ENCODE measurements around the gene RELN. TPM values are rescaled to one million over a fixed set of nuclear protein-coding genes. Genes with fewer than 3 reads are reported as not detected.
A peak's percentile ranks its signal among the peaks of the same experiment; 100 is the strongest.

The RELN gene
- total and polyA plus RNA-seq, 9 of the 15 experiments (the other 6 are each of a cell fraction or from before 2014, with no cell fraction given), result 12.9 to 43.2 (median 18.1) TPM

- intact Hi-C loops (cut with micrococcal nuclease), result loop anchor here (1.0 kb wide), 1 partner anchor 105 kb away; no protein-coding TSS in a partner anchor
- Histone ChIP-seq H3K27me3 (ENCODE audit: control insufficient read depth in 2 of 2, insufficient read depth in 2 of 2, low read length in 2 of 2) (no peaks in the 10 kb centered on the region), H3K4me1 (replicated peaks in 1 of 2; ENCODE audit: control insufficient read depth in 2 of 2, insufficient read depth in 2 of 2, low read length in 2 of 2) (peaks cover 27 to 45% of the 10 kb centered on the region in 2 experiments), H3K9me3 (replicated peaks; ENCODE audit: control insufficient read depth, insufficient read depth, low read depth, low read length) (no peaks in the 10 kb centered on the region), H3K79me2 (ENCODE audit: control insufficient read depth, insufficient read depth, low read length) (peaks cover 31% of the 10 kb centered on the region), H4K20me1 (replicated peaks; ENCODE audit: control insufficient read depth, insufficient read depth, low read length) (no peaks in the 10 kb centered on the region), H3K9ac (ENCODE audit: insufficient read depth in 1 of 2, low read depth in 2 of 2, low read length in 2 of 2) (peak overlapping the region in 1 of 2 experiments; percentile 71; a peak in 2 of 4 replicates), H3K4me3 (no peak overlapping the region), H3K36me3 (ENCODE audit: control insufficient read depth, insufficient read depth, low read length) (no peaks in the 10 kb centered on the region; the same call in 2 of the 3 replicates), H2AFZ (ENCODE audit: low read depth, low read length) (peak overlapping the region; percentile 92; the same call in 1 of the 2 replicates), H3K9me1 (ENCODE audit: control insufficient read depth, insufficient read depth, low read length) (no peaks in the 10 kb centered on the region), H3K4me2 (ENCODE audit: insufficient read depth, low read length) (peak overlapping the region; percentile 78; the same call in 1 of the 2 replicates), H3K27ac (ENCODE audit: extremely low read depth, low read depth, low read length) (no peak overlapping the region)
- POLR2A ChIA-PET, result interaction anchor here (1.2 kb wide), 2 partner anchors 9 to 48 kb away, joined by 3 read pairs; no protein-coding TSS in a partner anchor
- TF ChIP-seq NFXL1 (CRISPR knock-in tag; IDR thresholded peaks at IDR 0.05), result no peak
- TF ChIP-seq ZBTB1 (CRISPR knock-in tag; IDR thresholded peaks at IDR 0.05; ENCODE audit: borderline replicate concordance, low read depth), result no peak
- TF ChIP-seq PREB (CRISPR knock-in tag; IDR thresholded peaks at IDR 0.05), result no peak
- peak; percentile 1 for TF ChIP-seq CTCFL (IDR thresholded peaks at IDR 0.05; ENCODE audit: borderline replicate concordance, insufficient read depth, low read depth, low read length, poor library complexity, severe bottlenecking)
- TF ChIP-seq FOXK1 (CRISPR knock-in tag; IDR thresholded peaks at IDR 0.05; ENCODE audit: borderline replicate concordance), result no peak
- TF ChIP-seq ZNF318 (IDR thresholded peaks at IDR 0.05; ENCODE audit: borderline replicate concordance in 1 of 2, low read depth in 1 of 2), result no peak
- no peak for TF ChIP-seq USF1 (CRISPR knock-in tag; IDR thresholded peaks at IDR 0.05)
- no peak for TF ChIP-seq MCM5 (IDR thresholded peaks at IDR 0.05; ENCODE audit: low read depth)
- DNase-seq (ENCODE audit: extremely low read depth in 1 of 4, low spot score in 3 of 4) (peak in 1 of 4 experiments; percentile 37), ATAC-seq (no peak), FAIRE-seq (no peak)
- in situ Hi-C loops (cut with MboI), result loop anchor here (10.0 kb wide), 1 partner anchor 164 kb away; no protein-coding TSS in a partner anchor
- whole genome bisulfite sequencing (ENCODE audit: insufficient coverage, low coverage, missing lambda C conversion rate), result 66% methylated on average over 4 of the region's 4 CpGs
- BruUV-seq (replicated peaks), result no TSS peak
- CTCF ChIA-PET (ENCODE audit: low intra/inter-chr PET ratio), result no interaction called here
Measured at GRCh38 chr7:103990991-103991390, 1.5 kb upstream of the RELN start.
